OCI-LY1 (cell line): ENCODE results near the gene MAGI1.

Source experiments
- H2AFZ ChIP-seq: fragments of 200-600 bp; sonication (generic), shearing (Covaris generic); 2 replicates; pipeline ENCODE4 v1.6.0; 2014; ENCODE audit warnings: antibody characterized with exemption, mild to moderate bottlenecking, low read length
- H3F3A ChIP-seq: fragments of 200-600 bp; sonication (generic), shearing (Covaris generic); 2 replicates; pipeline ENCODE4 v1.6.0; 2014; ENCODE audit warnings: mild to moderate bottlenecking, antibody characterized with exemption, low read length, moderate library complexity; ENCODE audit not compliant: insufficient read depth
- H3K27ac ChIP-seq: fragments of 200-600 bp; sonication (generic); 2 replicates; pipeline ENCODE4 v1.5.1; 2014; ENCODE audit warnings: low read length, mixed run types, mild to moderate bottlenecking, low read depth; ENCODE audit not compliant: poor library complexity, severe bottlenecking
- H3K27me3 ChIP-seq: fragments of 200-600 bp; sonication (generic); 2 replicates; pipeline ENCODE4 v1.6.0; 2014; ENCODE audit warnings: antibody characterized with exemption, mild to moderate bottlenecking, low read length, moderate library complexity; ENCODE audit not compliant: insufficient read depth
- H3K36me3 ChIP-seq: fragments of 200-600 bp; sonication (generic); 2 replicates; pipeline ENCODE4 v1.6.1; 2014; ENCODE audit warnings: mild to moderate bottlenecking, antibody characterized with exemption, low read length, moderate library complexity, mixed read lengths; ENCODE audit not compliant: insufficient read depth
- H3K4me1 ChIP-seq: fragments of 200-600 bp; sonication (generic); 2 replicates; pipeline ENCODE4 v1.5.1; 2014; ENCODE audit warnings: mild to moderate bottlenecking, low read length, moderate library complexity; ENCODE audit not compliant: insufficient read depth, severe bottlenecking
- H3K4me2 ChIP-seq: fragments of 200-600 bp; sonication (generic), shearing (Covaris generic); 2 replicates; pipeline ENCODE4 v1.6.1; 2014; ENCODE audit warnings: low read length
- H3K4me3 ChIP-seq: fragments of 200-600 bp; sonication (generic); 2 replicates; pipeline ENCODE4 v1.5.1; 2014; ENCODE audit warnings: low read length, low read depth, mild to moderate bottlenecking, mixed read lengths; ENCODE audit not compliant: poor library complexity, severe bottlenecking
- H3K79me2 ChIP-seq: fragments of 200-600 bp; shearing (Covaris generic); 2 replicates; pipeline ENCODE4 v1.6.1; 2016; ENCODE audit warnings: mixed run types, low read length, mixed read lengths; ENCODE audit not compliant: insufficient read depth
- H3K9ac ChIP-seq: fragments of 200-600 bp; sonication (generic), shearing (Covaris generic); 2 replicates; pipeline ENCODE4 v1.6.1; 2014; ENCODE audit warnings: mild to moderate bottlenecking, low read length, mixed read lengths
- H3K9me2 ChIP-seq: fragments of 200-600 bp; sonication (generic), shearing (Covaris generic); 2 replicates; pipeline ENCODE4 v1.6.1; 2014; ENCODE audit warnings: low read depth, mild to moderate bottlenecking, low read length, mixed read lengths
- H3K9me3 ChIP-seq: fragments of 200-600 bp; shearing (Covaris generic); 2 replicates; pipeline ENCODE4 v1.6.1; 2014; ENCODE audit warnings: low read length, mixed read lengths
- H4K20me1 ChIP-seq: fragments of 200-600 bp; sonication (generic), shearing (Covaris generic); 2 replicates; pipeline ENCODE4 v1.6.0; 2016; ENCODE audit warnings: mild to moderate bottlenecking, low read length; ENCODE audit not compliant: insufficient read depth
- EZH2 ChIP-seq: fragments of 200-600 bp; sonication (generic), shearing (Covaris generic); IDR thresholded peaks from 2 replicates; pipeline ENCODE4 v1.8.0; 2017; ENCODE audit warnings: borderline replicate concordance, mixed run types, mild to moderate bottlenecking, antibody characterized with exemption, low read length, moderate library complexity, mixed read lengths
- TF ChIP-seq, protein P1 (sequence below): fragments of 200-600 bp; sonication (generic), shearing (Covaris generic); IDR thresholded peaks from 2 replicates; pipeline ENCODE4 v1.5.1; 2017; ENCODE audit warnings: mild to moderate bottlenecking, antibody characterized with exemption, low read length, moderate library complexity, mixed read lengths

The MAGI1 gene

GRCh38 chr3:66053550-66054094 is 14.9 kb upstream of the MAGI1 start:
- H2AFZ ChIP-seq, result no peak overlapping the region
- no peak overlapping the region for H3K4me2 ChIP-seq
- H3K27ac ChIP-seq, result no peak overlapping the region
- no peaks in the 10 kb centered on the region for H4K20me1 ChIP-seq
- H3K4me3 ChIP-seq, result no peak overlapping the region
- no peak for TF ChIP-seq EZH2
- TF ChIP-seq, protein P1, sequence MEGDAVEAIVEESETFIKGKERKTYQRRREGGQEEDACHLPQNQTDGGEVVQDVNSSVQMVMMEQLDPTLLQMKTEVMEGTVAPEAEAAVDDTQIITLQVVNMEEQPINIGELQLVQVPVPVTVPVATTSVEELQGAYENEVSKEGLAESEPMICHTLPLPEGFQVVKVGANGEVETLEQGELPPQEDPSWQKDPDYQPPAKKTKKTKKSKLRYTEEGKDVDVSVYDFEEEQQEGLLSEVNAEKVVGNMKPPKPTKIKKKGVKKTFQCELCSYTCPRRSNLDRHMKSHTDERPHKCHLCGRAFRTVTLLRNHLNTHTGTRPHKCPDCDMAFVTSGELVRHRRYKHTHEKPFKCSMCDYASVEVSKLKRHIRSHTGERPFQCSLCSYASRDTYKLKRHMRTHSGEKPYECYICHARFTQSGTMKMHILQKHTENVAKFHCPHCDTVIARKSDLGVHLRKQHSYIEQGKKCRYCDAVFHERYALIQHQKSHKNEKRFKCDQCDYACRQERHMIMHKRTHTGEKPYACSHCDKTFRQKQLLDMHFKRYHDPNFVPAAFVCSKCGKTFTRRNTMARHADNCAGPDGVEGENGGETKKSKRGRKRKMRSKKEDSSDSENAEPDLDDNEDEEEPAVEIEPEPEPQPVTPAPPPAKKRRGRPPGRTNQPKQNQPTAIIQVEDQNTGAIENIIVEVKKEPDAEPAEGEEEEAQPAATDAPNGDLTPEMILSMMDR, result no peak
- no peaks in the 10 kb centered on the region for H3K79me2 ChIP-seq
- H3K9me2 ChIP-seq, result no peaks in the 10 kb centered on the region
- no peaks in the 10 kb centered on the region for H3K36me3 ChIP-seq
- no peak overlapping the region for H3K9ac ChIP-seq
- no peaks in the 10 kb centered on the region for H3K9me3 ChIP-seq
- no peaks in the 10 kb centered on the region for H3F3A ChIP-seq
- H3K27me3 ChIP-seq, result no peaks in the 10 kb centered on the region
- H3K4me1 ChIP-seq, result no peaks in the 10 kb centered on the region

- H3K27ac ChIP-seq, result no peak overlapping the region
- H3K4me3 ChIP-seq, result no peak overlapping the region
- no peaks in the 10 kb centered on the region for H3K9me2 ChIP-seq
- no peaks in the 10 kb centered on the region for H3F3A ChIP-seq
- no peak overlapping the region for H3K4me2 ChIP-seq
- no peaks in the 10 kb centered on the region for H3K79me2 ChIP-seq
- H3K27me3 ChIP-seq, result no peaks in the 10 kb centered on the region
- H3K9me3 ChIP-seq, result no peaks in the 10 kb centered on the region
- H3K9ac ChIP-seq, result no peak overlapping the region
- H3K4me1 ChIP-seq, result no peaks in the 10 kb centered on the region
- no peaks in the 10 kb centered on the region for H4K20me1 ChIP-seq
- H2AFZ ChIP-seq, result no peak overlapping the region
- TF ChIP-seq, protein P1, result no peak
- TF ChIP-seq EZH2, result no peak
- no peaks in the 10 kb centered on the region for H3K36me3 ChIP-seq
Observed at GRCh38 chr3:66052721-66053549, 14.2 kb upstream of the MAGI1 start.

- Histone ChIP-seq H3K4me2 (no peak overlapping the region), H3K27ac (no peak overlapping the region), H2AFZ (no peak overlapping the region), H3K27me3 (no peaks in the 10 kb centered on the region), H3F3A (no peaks in the 10 kb centered on the region), H3K9ac (no peak overlapping the region), H3K9me3 (no peaks in the 10 kb centered on the region), H3K36me3 (no peaks in the 10 kb centered on the region), H3K79me2 (no peaks in the 10 kb centered on the region), H3K4me1 (no peaks in the 10 kb centered on the region), H3K4me3 (no peak overlapping the region), H3K9me2 (no peaks in the 10 kb centered on the region), H4K20me1 (no peaks in the 10 kb centered on the region)
- TF ChIP-seq, protein P1, result no peak
- TF ChIP-seq EZH2, result no peak
Observed at GRCh38 chr3:66050821-66051220, 12.1 kb upstream of the MAGI1 start.
